ENCODE data around the gene SLCO3A1. TPM values are rescaled to one million over a fixed set of nuclear protein-coding genes. Genes with fewer than 3 reads are reported as not detected.

SLCO3A1 gene
- total and polyA plus RNA-seq, 2 of the 8 experiments (the other 6 are each of a cell fraction or from before 2014, with no cell fraction given) = 15.1 to 20.4 TPM

GRCh38 chr15:92014281-92015030 is 160.9 kb downstream of the SLCO3A1 start:
- Histone ChIP-seq H2BK5ac (ENCODE audit: low read depth, low read length) (no peak overlapping the region), H3K27ac (ENCODE audit: low read depth, low read length) (no peak overlapping the region), H3K4me2 (ENCODE audit: insufficient read depth in 1 of 2, low read depth in 2 of 2, low read length in 2 of 2) (no peak overlapping the region), H3K23me2 (ENCODE audit: low read depth, low read length) (no peaks in the 10 kb centered on the region), H3K23ac (ENCODE audit: insufficient read length) (no peak overlapping the region), H2BK120ac (replicated peaks; ENCODE audit: low read depth, low read length) (no peak overlapping the region), H3K4me1 (replicated peaks in 1 of 4; ENCODE audit: control insufficient read depth in 3 of 4, insufficient read depth in 4 of 4, low read length in 3 of 4) (peaks cover 6 to 16% (median 10%) of the 10 kb centered on the region in 4 experiments), H3K14ac (ENCODE audit: insufficient read length) (no peak overlapping the region), H3K36me3 (ENCODE audit: control insufficient read depth in 2 of 4, insufficient read depth in 4 of 4, low read length in 3 of 4) (no peaks in the 10 kb centered on the region), H2BK15ac (ENCODE audit: low read length) (no peak overlapping the region), H2AK5ac (ENCODE audit: low read depth, low read length) (no peak overlapping the region), H4K5ac (ENCODE audit: insufficient read length, low read depth, low read length) (no peak overlapping the region), H3K4me3 (ENCODE audit: extremely low read depth in 1 of 4, insufficient read depth in 2 of 4, low read depth in 3 of 4, low read length in 4 of 4) (no peak overlapping the region), H3K79me2 (ENCODE audit: control insufficient read depth in 1 of 2, insufficient read depth in 2 of 2, low read length in 2 of 2) (no peaks in the 10 kb centered on the region), H3K79me1 (ENCODE audit: low read depth, low read length) (0 out of 2 replicates have a peak, but pooled peaks cover 3% of the 10 kb centered on the region), H2BK12ac (ENCODE audit: low read depth, low read length) (no peak overlapping the region), H3K4ac (replicated peaks; ENCODE audit: insufficient read length, low read depth, low read length) (no peak overlapping the region), H3K18ac (ENCODE audit: extremely low read depth, low read length) (no peak overlapping the region), H3K9me3 (ENCODE audit: insufficient read depth in 2 of 2, low read depth in 1 of 2, low read length in 1 of 2) (no peaks in the 10 kb centered on the region), H2AFZ (ENCODE audit: low read length) (no peak overlapping the region), H4K8ac (ENCODE audit: extremely low read depth, insufficient read depth, low read length) (no peak overlapping the region), H3K56ac (replicated peaks; ENCODE audit: insufficient read length, low read depth, low read length) (no peak overlapping the region), H4K20me1 (replicated peaks in 1 of 2; ENCODE audit: control insufficient read depth in 1 of 2, insufficient read depth in 2 of 2, low read length in 2 of 2) (no peaks in the 10 kb centered on the region), H3K9ac (replicated peaks in 1 of 4; ENCODE audit: extremely low read depth in 1 of 4, low read depth in 3 of 4, low read length in 3 of 4) (no peak overlapping the region), H3K27me3 (replicated peaks in 1 of 4; ENCODE audit: control insufficient read depth in 3 of 4, extremely low read depth in 1 of 4, insufficient read depth in 3 of 4, low read length in 3 of 4) (no peaks in the 10 kb centered on the region), H4K91ac (replicated peaks; ENCODE audit: insufficient read length, low read length) (no peak overlapping the region), H2BK20ac (ENCODE audit: low read length) (no peak overlapping the region)
- ChIA-PET POLR2A (ENCODE audit: partially characterized antibody) (no interaction called here), CTCF (ENCODE audit: partially characterized antibody) (interaction anchor here (1.0 to 2.0 kb wide), 4 partner anchors 11 to 63 kb away, joined by 4 to 7 read pairs (median 4); no protein-coding TSS in a partner anchor)
- no peak for DNase-seq (ENCODE audit: low read depth in 1 of 2, low spot score in 2 of 2)
- no peak for FAIRE-seq
- 88% methylated on average over 6 of the region's 6 CpGs; no CpG with 5 or more reads in 1 of the 2 experiments for WGBS, 2 experiments (ENCODE audit: extremely low coverage in 1 of 2, insufficient coverage in 1 of 2, insufficient read length in 1 of 2, insufficient replicate concordance in 2 of 2, low coverage in 1 of 2, low lambda C conversion rate in 2 of 2, missing lambda C conversion rate in 1 of 2)
- TF ChIP-seq JUND (IDR thresholded peaks at IDR 0.05; ENCODE audit: low read length) (no peak), BACH1 (IDR thresholded peaks at IDR 0.05; ENCODE audit: low read length) (no peak), NRF1 (IDR thresholded peaks at IDR 0.05; ENCODE audit: low read depth, low read length) (no peak), SUZ12 (IDR thresholded peaks at IDR 0.05; ENCODE audit: low read length) (no peak)
- TF ChIP-seq, protein P1, sequence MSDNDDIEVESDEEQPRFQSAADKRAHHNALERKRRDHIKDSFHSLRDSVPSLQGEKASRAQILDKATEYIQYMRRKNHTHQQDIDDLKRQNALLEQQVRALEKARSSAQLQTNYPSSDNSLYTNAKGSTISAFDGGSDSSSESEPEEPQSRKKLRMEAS (IDR thresholded peaks at IDR 0.05) = no peak
